Smooth muscle cell (in vitro differentiated cells): Measurements from ENCODE around the gene BAZ1A. TPM values are rescaled to one million over a fixed set of nuclear protein-coding genes. Genes with fewer than 3 reads are reported as not detected.
A peak's percentile ranks its signal among the peaks of the same experiment; 100 is the strongest.

Experiments
- DNase-seq: peaks from one replicate; lab custom pipeline; 2025; ENCODE audit not compliant: unreplicated experiment; lab: John Stamatoyannopoulos, UW
- H2AFZ ChIP-seq: fragments of 200-600 bp; sonication (generic); 2 replicates; pipeline ENCODE4 v1.6.0; 2016; ENCODE audit warnings: antibody characterized with exemption, low read depth, mild to moderate bottlenecking
- H3F3A ChIP-seq: fragments of 200-600 bp; sonication (generic); 2 replicates; pipeline ENCODE4 v1.6.0; 2017; ENCODE audit warnings: antibody characterized with exemption, low read depth
- H3K27ac ChIP-seq: fragments of 200-600 bp; sonication (generic); 2 replicates; pipeline ENCODE4 v1.5.1; 2016; ENCODE audit warnings: low read depth, mild to moderate bottlenecking
- H3K27me3 ChIP-seq: fragments of 200-600 bp; sonication (generic); 2 replicates; pipeline ENCODE4 v1.6.1; 2016; ENCODE audit warnings: low read depth, mild to moderate bottlenecking
- H3K36me3 ChIP-seq: fragments of 200-600 bp; sonication (generic); 2 replicates; pipeline ENCODE4 v1.5.1; 2016; ENCODE audit warnings: low read depth
- H3K4me1 ChIP-seq: fragments of 200-600 bp; sonication (generic); 2 replicates; pipeline ENCODE4 v1.5.1; 2016; ENCODE audit warnings: low read depth
- H3K4me2 ChIP-seq: fragments of 200-600 bp; sonication (generic); 2 replicates; pipeline ENCODE4 v1.6.0; 2016; ENCODE audit warnings: mild to moderate bottlenecking
- H3K4me3 ChIP-seq: fragments of 200-600 bp; sonication (generic); 2 replicates; pipeline ENCODE4 v1.5.1; 2016; ENCODE audit warnings: mild to moderate bottlenecking
- H3K79me2 ChIP-seq: fragments of 200-600 bp; sonication (generic); 2 replicates; pipeline ENCODE4 v1.6.0; 2016; ENCODE audit warnings: low read depth, mild to moderate bottlenecking
- H3K9ac ChIP-seq: fragments of 200-600 bp; sonication (generic); 2 replicates; pipeline ENCODE4 v1.6.0; 2016; ENCODE audit warnings: low read depth
- H3K9me3 ChIP-seq: fragments of 200-600 bp; sonication (generic); replicated peaks from 2 replicates; pipeline ENCODE4 v1.5.1; 2016; ENCODE audit warnings: low read depth
- H4K20me1 ChIP-seq: fragments of 200-600 bp; sonication (generic); 2 replicates; pipeline ENCODE4 v1.6.0; 2016; ENCODE audit warnings: low read depth
- CTCF ChIP-seq: fragments of 200-600 bp; sonication (generic); IDR thresholded peaks from 2 replicates; pipeline ENCODE4 v1.5.1; 2017; ENCODE audit warnings: borderline replicate concordance, mild to moderate bottlenecking, antibody characterized with exemption; ENCODE audit not compliant: insufficient read depth, poor library complexity, severe bottlenecking
- WGBS: methylation state at CpG from one replicate; pipeline ENCODE4 v1.1.7; 2016; ENCODE audit warnings: low lambda C conversion rate; 5-methylcytosine and 5-hydroxymethylcytosine counted together
- polyA plus RNA-seq: library from polyadenylated mRNA; unstranded; fragments of >200 nt; fragmentation: Nextera tagmentation; extraction: Ambion mirVana; gene quantifications from 2 replicates; pipeline ENCODE4 v1.2.1, GENCODE V29; 2016
- total RNA-seq: library from RNA; depleted of rRNA; stranded (reverse); fragments of >200 nt; gene quantifications from 2 replicates; pipeline ENCODE4 v1.2.3, GENCODE V29; 2014

Gene BAZ1A
- total and polyA plus RNA-seq, 2 experiments from 2014 or later: 12.4 to 21.7 TPM

- Histone ChIP-seq H4K20me1 (no peaks in the 10 kb centered on the region), H3K27me3 (no peaks in the 10 kb centered on the region), H3K9me3 (no peaks in the 10 kb centered on the region), H3K4me1 (no peaks in the 10 kb centered on the region), H3F3A (no peaks in the 10 kb centered on the region), H3K9ac (no peak overlapping the region), H3K36me3 (no peaks in the 10 kb centered on the region), H2AFZ (no peak overlapping the region), H3K79me2 (no peaks in the 10 kb centered on the region), H3K4me3 (no peak overlapping the region), H3K4me2 (peak overlapping the region; percentile 31), H3K27ac (peak overlapping the region; percentile 28)
- no peak for DNase-seq
- no peak for TF ChIP-seq CTCF
- 20% methylated on average over 3 of the region's 3 CpGs for WGBS
Measured at GRCh38 chr14:34733245-34733644, 141.9 kb downstream of the BAZ1A start.

GRCh38 chr14:34732802-34733201 lies 142.4 kb downstream of the BAZ1A start:
- Histone ChIP-seq H3K4me2 (peak overlapping the region; percentile 31), H4K20me1 (no peaks in the 10 kb centered on the region), H3K27ac (no peak overlapping the region), H3K9me3 (no peaks in the 10 kb centered on the region), H3K4me3 (no peak overlapping the region), H3K79me2 (no peaks in the 10 kb centered on the region), H3F3A (no peaks in the 10 kb centered on the region), H3K4me1 (no peaks in the 10 kb centered on the region), H2AFZ (no peak overlapping the region), H3K27me3 (no peaks in the 10 kb centered on the region), H3K9ac (no peak overlapping the region), H3K36me3 (no peaks in the 10 kb centered on the region)
- TF ChIP-seq CTCF: no peak
- 87% methylated on average over 4 of the region's 4 CpGs for WGBS
- no peak for DNase-seq

GRCh38 chr14:34723867-34724266 lies 151.3 kb downstream of the BAZ1A start:
- Histone ChIP-seq H3K4me1 (no peaks in the 10 kb centered on the region), H3K27me3 (no peaks in the 10 kb centered on the region), H3K36me3 (no peaks in the 10 kb centered on the region), H2AFZ (no peak overlapping the region), H3K27ac (no peak overlapping the region), H3K79me2 (no peaks in the 10 kb centered on the region), H3K9ac (no peak overlapping the region), H3F3A (no peaks in the 10 kb centered on the region), H4K20me1 (no peaks in the 10 kb centered on the region), H3K9me3 (no peaks in the 10 kb centered on the region), H3K4me3 (no peak overlapping the region), H3K4me2 (no peak overlapping the region)
- no peak for TF ChIP-seq CTCF
- 76% methylated on average over 3 of the region's 3 CpGs for WGBS
- DNase-seq: no peak

- H3K4me3 ChIP-seq: no peak overlapping the region
- H3F3A ChIP-seq: no peaks in the 10 kb centered on the region
- H3K36me3 ChIP-seq: no peaks in the 10 kb centered on the region
- no peak overlapping the region for H3K4me2 ChIP-seq
- H3K4me1 ChIP-seq: no peaks in the 10 kb centered on the region
- no peak for DNase-seq
- no peak overlapping the region for H3K9ac ChIP-seq
- peak overlapping the region; percentile 85 for H2AFZ ChIP-seq
- H4K20me1 ChIP-seq: no peaks in the 10 kb centered on the region
- no peak overlapping the region for H3K27ac ChIP-seq
- TF ChIP-seq CTCF: peak; percentile 81
- 16% methylated on average over 10 of the region's 10 CpGs for WGBS
- H3K9me3 ChIP-seq: no peaks in the 10 kb centered on the region
- H3K27me3 ChIP-seq: no peaks in the 10 kb centered on the region
- H3K79me2 ChIP-seq: no peaks in the 10 kb centered on the region
Measured at GRCh38 chr14:34722723-34723545, 152.2 kb downstream of the BAZ1A start.
